ENCODE data around the gene ZNF853.

The ZNF853 gene

DNA sequence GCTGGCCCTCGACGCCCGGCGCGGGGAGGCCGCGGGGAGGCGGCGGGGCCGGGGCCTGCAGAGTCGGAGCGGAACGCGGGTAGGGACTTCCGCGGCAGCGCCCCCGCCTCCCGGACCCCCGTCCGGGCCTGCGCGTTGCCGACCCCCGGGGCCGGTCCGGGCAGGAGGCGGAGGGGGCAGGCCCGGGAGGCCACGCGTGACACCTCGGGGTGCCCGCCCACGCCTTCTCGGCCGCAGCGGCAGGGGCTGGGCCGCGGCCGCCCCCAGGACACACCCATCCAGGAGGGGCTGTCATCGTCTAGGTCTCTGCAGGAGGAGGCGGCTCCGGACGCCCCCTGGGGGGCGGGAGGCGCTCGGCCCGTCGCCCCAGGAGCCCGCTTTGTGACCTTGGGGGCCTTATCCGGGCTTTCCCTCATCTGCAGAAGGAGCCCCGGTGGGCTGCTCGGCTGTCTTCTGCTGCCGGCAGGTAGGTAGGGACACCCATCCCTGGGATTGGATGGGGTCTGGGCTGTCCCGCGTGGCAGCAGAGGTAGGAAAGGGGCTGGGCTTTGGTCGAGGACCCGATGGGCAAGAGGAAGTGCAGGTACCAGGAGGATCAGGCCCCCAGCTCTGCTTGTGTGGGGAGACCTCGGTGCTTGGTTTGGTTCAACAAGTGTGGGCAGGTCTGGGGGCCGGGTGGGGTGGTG is 22.3 kb downstream of the ZNF853 start:
- peak; percentile 64 for DNase-seq

DNA sequence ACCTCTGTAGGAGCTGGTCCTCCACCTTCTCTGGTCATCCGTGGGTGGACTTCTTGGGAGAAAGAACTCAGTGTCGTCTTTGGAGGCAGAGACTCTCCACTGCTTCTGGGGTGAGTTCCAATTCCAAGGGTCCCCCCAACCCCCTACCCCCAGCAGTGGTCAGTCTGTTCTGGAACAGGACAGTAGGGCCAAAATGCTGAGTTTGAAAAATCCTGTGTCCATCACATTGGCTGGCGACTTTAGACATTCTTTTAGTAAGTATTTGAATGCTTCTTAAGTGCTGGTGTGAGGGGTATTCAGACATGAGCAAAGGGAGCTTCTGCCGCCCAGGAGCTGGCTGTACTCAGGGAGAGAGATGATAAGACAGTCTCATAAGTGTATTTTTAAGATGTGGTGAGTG is 23.6 kb downstream of the ZNF853 start:
- no peak for DNase-seq

DNA sequence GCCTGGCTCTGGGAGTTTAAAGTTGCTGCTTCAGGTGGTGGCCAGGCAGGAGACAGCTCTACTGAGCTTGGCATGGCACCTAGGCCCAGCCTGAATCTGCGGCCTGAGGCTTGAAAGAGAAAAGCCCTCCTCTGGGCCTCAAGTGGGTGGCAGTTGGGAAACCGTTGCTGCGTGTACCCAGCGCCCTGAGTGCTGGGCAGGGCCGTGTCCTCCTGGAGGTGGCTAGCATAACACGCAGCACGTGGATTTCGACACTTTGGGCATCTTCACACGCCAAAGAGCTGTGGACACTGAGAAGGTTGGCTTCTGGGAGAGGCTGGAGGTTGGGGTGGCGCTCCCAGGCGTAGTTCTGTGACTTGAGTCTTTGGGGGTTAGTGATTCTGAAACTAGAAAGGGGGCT is 24.2 kb downstream of the ZNF853 start:
- DNase-seq, result no peak

DNA sequence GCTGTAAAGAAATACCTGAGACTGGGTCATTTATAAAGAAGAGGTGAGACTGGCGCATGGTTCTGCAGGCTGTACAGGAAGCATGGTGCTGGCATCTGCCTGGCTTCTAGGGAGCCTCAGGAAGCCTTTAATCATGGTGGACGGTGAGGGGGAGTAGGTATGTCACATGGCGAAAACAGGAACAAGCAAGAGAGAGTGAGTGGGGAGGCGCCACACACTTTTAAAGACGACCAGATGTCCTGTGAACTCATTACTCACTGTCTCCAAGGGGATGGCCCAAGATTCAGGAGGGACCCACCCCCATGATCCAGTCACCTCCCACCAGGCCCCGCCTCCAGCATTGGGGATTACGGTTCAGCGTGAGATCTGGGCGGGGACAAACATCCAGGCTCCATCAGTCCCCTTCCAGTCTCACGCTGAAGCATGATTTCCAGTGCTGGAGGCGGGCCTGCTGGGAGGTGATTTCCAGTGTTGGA is 24.9 kb downstream of the ZNF853 start:
- DNase-seq, result no peak

DNA sequence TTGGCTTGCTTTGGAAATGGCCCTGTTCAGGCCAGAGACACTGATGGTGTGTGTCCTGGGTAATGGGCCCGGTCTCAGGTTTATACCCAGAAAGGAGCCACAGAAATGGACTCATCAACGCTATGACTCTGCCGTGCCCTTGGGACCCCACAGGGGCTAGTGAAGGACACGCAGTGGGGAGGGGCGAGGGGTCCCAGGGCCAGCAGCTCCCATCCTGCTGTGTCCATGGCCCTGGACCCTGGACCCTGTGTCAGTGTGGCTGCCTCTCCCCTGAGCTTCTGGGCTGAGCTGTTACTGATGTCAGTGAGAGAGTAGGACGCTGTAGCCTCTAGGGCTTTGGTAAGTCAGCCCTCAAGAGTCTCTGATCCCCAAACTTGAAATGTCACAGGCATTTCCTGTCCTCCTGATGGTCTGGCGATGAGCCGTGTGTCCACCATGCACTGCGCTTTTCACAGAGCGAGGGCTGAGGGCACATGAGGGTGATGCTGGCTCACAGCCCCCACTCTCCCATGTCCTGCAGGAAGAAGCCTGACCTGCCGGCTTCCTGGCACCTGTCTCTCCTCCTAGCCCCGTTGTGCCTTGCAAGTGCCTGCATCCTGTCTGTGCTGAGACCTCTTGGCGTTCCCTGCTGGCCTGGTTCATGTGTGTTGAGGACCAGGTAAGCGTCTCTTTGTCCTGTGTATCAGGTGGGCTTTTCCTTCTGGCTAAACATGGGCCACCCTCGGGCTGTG is 26.1 kb downstream of the ZNF853 start:
- no peak for DNase-seq

DNA sequence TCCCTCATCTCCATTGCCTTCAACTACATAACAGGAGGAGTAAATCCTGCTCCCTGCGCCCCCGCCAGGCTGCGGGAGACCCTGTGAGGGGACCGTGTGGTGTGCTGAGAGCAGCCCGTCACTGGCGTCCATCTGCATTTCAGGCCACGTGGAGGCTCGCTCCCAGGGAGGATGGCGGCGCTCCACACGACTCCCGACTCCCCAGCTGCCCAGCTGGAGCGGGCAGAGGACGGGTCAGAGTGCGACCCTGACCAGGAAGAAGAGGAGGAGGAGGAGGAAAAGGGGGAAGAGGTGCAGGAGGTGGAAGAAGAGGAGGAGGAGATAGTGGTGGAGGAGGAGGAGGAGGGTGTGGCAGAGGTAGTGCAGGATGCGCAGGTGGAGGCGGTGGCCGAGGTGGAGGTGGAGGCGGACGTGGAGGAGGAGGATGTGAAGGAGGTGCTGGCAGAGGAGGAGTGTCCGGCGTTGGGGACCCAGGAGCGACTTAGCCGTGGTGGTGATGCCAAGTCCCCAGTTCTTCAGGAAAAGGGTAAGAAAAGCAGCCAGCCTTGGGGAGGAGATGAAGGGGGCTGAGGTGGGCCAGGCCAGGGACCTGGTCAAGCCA is 26.9 kb downstream of the ZNF853 start:
- DNase-seq, result no peak

DNA sequence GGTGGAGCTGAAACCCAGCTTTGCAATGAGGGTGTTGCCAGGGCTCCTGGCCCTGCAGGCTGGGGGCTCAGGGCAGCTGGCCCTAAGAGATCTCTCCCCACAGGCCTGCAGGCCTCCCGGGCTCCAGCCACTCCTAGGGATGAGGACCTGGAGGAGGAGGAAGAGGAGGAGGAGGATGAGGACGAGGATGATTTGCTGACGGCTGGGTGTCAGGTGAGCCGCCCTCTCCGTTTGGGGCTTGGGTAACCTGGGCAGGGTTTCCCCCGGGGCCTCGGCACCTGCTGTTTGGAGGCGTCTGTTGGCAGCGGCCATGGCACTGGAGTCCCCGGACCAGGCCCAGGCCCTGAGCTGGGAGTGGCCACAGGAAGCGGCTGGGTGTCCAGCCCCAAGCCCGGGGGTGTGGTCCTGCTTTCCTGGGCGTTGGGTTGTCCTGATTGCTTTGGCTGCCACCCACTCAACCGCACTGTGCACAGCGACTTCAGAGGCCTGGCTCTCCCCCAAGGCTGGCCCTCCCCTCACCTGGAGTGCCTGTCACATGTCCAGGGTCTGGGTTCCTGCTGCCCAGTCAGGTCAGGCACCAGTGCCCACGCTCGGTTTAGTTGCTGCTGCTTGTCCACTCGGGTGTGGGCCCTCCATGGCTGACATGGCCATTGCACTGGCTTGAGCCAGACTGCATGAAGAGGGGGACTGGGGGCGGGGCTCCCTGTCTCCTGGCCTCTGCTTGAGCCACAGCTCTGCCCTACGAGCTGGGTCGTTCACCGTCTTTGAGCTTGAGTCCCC is 27.6 kb downstream of the ZNF853 start:
- DNase-seq, result no peak

DNA sequence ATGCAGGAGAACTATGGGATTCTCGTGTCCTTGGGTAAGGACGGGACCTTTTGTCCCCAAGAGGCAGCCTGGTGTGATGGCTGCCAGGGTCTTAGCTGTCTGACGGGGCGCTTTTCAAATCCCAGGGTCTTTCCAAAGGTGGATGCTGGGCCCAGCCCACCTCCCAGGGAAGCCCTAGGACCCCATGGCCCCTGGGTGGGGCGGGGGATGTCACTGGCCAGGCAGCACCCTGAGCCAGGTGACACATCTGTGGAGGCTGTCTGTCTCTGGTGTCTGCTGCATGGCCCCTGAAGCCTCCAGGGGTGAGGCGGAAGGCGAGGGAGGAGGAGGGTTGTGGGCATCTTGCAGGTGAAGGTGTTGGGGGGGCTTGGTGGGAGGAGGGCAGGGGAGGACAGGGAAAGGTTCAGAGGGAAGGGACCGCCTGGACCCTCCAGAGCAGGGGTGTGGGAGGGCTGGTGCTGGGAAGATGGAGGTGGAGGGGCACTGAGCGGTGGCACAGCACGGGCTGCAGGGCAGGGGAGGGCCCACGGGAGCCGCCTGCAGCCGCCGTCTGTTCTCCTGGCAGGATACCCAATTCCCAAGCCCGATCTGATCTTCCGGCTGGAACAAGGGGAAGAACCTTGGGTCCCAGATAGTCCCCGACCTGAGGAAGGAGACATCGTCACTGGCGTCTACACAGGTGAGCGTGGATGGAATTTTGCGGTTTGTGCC is 28.7 kb downstream of the ZNF853 start:
- DNase-seq, result no peak

DNA sequence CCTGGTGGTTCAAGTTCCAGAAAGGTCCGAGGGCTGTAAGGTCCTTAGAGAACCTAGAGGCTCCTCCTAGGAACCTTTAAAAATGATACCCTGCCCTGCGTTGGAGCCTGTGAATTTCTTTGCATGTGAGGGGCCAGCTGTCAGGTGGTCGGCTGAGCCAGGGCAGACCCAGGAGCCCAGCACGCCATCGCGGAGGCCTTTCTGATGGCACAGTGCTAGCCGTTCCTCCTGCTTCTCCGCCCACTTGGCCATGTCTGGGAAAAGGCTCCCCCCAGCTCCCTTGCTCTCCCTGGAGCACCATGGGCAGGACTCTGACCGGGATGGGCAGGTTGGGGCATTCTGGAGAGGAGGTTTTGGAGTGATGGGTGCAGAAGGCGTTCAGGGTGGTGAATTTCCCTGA is 29.3 kb downstream of the ZNF853 start:
- DNase-seq, result no peak

DNA sequence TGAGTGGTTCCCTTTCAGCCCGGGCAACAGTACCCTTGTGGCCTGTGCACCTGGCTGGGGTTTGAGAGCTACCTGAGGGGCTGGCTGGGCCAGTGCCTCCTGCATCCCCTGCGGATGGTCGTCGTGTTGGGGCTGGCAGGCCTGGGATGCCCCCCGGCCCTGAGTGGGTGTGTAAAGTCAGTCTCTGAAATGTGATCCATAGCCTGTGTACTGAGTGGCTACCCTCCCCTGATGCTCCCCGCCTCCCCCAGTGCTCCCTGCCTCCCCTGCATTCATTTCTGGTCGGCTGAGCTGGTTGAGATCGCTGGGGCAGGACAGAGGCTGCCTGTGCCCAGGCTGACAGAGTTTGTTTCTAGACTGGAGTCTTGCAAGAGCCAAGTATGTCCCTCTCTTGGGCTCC is 31.1 kb downstream of the ZNF853 start:
- no peak for DNase-seq

DNA sequence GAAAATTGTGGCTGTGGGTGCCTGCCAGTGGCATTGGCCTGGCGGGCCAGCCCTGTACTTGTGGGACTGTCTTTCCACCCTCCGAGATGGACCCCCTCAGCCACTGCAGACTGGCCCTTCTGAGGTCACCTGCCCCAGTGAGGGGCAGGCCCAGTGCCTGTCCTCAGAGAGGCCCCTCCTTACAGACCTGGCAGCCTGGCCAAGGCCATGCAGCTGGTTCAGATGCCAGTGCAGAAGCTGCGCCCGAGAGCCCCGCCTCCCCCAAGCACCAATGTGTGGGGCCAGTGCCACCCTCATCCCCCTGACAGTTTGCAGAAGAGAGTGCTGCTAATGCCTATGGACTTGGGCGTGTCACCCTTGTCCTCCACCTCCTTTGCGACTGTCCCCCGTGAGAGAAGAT is 31.7 kb downstream of the ZNF853 start:
- DNase-seq, result no peak

DNA sequence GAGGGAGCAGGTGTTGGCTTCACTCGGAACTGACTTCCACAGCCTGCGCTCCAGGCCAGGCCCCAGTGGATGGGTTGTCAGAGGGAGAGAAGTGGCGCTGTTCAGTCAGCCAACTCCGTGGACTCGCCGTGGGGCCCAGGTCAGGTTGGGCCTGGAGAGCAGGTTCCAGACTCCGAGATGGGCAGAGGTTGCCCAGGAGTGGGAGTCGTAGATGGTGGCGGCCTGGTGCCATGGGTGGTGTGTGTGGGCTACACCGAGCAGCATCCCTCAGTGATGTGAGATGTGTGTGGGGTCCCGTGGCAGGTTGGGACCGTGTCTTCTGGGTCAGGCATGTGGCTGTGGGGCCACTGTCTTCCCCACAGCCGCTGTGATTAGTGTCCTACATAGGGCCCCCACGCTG is 32.1 kb downstream of the ZNF853 start:
- no peak for DNase-seq

DNA sequence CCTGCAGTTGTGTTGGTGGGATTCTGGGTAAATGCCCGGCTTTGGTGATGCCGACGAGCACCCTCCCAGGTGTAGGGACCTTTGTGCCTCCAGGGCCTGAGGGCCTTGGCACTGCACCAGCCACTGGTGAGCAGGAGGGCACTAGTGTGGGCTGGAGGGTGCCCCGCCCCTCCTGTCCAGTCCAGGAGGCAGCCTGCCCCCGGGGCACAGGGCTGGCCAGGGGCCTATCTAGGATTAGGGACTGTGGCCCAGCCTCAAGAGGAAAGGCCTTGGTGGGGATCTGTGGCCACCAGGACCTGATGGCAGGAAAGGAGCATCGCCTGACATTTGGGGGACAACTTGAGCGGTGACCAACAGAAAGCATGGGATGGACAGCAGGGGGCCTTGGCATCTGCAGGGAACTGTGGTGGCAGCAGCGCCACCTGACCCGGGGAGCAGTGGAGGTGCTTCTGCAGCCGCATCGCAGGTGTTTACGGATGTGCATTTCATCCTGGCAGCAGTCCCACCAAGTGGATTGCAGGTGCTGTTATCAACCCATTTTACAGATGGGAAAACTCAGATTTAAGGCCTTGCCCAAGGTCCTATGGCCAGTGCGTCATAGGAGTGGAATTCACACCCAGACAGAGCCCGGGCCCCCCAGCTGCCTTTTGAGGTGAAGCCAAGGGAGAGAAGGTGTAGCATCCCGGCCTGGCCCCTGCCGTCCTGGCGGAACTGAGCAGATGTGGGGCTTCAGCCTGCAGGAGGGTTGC is 32.8 kb downstream of the ZNF853 start:
- no peak for DNase-seq

DNA sequence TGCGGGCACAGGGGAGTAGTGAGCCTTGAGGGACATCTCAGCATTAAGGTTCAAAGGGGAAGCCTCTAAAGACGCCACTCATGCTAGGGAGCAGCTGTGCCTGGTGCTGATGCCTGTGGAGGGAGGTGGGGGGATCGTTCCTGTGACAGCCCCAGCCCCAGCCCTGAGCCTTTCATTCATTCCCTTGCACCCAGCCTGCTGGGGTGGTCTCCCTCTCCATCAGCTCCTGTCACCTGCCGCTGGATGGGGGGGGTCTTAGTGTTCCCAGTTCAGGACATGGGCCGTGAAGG is 33.4 kb downstream of the ZNF853 start:
- DNase-seq, result no peak

DNA sequence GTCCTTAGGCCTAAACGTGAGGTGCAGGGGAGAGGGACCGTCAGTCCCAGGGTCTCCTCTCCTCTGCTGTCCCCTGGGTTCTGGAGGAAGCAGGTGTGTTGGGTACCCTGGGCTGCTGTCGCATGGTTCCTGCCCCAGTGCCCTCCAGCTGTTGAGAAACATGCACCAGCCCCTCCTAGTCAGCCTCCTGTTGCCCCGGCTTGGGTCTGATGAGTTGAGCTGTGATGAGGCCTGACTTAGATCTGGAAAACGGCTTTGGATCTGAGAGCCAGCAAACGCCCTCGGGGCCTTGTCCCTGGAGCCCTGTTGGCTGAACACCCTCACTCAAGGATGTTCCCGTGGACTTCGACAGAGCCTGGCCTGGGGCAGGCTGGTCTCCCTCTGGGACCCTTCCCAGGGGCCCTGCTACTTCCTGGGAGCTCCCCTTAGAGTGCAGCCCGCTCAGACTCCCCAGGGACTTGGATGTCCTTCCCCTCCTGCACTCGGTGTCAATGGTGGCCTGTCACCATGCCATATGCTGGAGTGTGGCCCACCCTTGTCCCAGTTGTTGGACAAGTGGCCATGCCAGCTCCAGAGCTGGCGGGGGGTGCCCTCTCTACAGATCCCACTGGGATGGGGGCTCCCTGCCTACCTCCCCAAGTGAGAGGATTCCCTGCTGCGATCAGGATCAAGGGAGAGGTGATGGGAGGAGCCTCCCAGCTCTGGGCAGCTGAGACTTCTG is 34.0 kb downstream of the ZNF853 start:
- no peak for DNase-seq

DNA sequence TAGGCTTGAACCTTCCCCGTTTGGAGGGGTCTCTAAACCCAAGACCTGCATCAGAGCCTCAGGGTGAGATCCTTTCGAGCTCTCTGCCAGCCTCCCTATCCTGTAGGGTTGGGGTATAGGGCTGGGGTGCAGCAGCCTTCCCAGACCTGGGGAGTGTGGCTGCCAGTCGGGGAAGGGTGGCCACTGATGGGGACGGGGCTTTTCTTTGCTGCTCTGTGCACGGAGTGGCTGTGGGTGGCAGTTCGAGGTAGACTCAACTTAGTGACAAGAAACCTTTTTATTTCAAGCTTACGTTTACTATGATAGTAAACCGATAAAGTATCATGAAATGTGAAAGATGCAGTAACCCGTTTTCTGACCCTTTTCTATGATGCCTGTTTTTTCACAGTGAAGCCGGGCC is 34.7 kb downstream of the ZNF853 start:
- DNase-seq, result no peak

DNA sequence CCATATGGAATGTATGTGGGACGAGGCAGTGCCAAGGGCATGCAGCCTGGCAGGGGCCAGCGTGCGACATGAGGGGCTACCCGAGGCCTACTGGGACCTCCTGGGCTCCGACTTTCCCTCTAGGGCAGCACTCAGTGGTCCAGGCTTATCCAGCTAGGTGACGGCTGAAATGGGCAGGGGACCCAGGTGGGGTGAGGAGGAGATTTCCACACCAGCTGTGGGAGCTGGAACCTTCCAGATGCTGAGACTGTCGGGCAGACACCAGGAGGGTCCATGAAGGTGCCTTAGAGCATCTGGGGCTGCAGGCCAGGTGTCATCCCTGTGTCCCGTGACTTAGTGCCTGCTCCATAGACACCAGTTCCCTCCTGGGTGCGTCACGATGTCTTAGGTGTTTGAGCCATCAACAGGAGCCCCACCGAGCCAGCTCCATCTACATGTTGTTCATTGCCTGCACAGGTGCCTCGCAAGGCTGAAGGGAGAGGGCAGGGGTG is 35.2 kb downstream of the ZNF853 start:
- no peak for DNase-seq

DNA sequence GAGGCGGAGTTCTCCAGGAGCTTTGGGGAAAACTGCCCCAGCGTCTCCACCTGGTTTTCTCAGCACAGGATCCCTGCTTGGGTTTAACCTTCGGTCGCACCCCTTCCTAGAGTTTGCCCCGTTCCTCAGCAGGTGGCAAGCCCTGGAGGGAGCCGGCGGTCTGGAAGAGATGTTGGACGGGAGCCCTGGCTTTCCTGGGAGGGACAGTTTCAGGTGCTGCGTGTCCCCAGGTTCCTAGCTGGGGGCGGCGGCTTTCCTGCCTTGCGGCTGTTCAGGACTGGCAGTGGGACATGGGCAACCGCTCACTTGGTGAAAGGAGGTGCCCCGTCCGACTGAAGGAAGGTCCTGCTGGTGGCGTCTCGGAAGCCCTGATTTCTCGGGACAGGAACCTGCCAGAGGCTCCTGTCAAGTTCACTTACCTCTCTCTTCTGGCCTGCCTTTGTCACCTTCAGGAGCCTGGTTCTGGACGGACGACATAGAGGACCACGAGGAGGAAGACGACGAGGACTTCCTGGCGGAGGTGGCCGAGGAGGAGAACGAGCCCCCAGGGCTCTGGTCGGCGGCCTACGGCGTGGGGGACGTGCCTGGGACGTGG is 36.5 kb downstream of the ZNF853 start:
- no peak for DNase-seq

DNA sequence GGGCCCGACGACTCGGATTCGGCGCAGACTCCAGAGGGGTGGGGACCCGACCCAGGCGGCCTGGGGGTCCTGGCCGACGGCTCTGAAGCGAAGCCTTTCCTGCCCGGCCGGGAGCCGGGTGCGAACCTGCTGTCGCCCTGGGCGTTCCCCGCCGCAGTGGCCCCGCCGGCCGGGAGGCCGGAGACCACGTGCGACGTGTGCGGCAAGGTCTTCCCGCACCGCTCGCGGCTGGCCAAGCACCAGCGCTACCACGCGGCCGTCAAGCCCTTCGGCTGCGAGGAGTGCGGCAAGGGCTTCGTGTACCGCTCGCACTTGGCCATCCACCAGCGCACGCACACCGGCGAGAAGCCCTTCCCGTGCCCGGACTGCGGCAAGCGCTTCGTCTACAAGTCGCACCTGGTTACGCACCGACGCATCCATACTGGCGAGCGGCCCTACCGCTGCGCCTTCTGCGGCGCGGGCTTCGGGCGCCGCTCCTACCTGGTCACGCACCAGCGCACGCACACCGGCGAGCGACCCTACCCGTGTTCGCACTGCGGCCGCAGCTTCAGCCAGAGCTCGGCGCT is 37.1 kb downstream of the ZNF853 start:
- DNase-seq, result no peak

Measured in activated CD4-positive, CD25-positive, alpha-beta regulatory T cell treated with anti-CD3 and anti-CD28 coated beads, Interleukin-2, amount 50 U/mL, for 72 hours (primary cell).